SIG-M5 (cell line): ENCODE data around the gene NEUROD6.

Experiments
- DNase-seq: peaks from one replicate; lab custom pipeline; 2025; lab: John Stamatoyannopoulos, UW

Gene NEUROD6

GRCh38 chr7:31333291-31333690 is 7.2 kb downstream of the NEUROD6 start:
- no peak for DNase-seq

- no peak for DNase-seq
These were observed 13.5 kb downstream of the NEUROD6 start for GRCh38 chr7:31327071-31327470.

- no peak for DNase-seq
These were observed 14.1 kb downstream of the NEUROD6 start for GRCh38 chr7:31326416-31326815.

- no peak for DNase-seq
These were observed 17.4 kb downstream of the NEUROD6 start for GRCh38 chr7:31323101-31323500.

DNA sequence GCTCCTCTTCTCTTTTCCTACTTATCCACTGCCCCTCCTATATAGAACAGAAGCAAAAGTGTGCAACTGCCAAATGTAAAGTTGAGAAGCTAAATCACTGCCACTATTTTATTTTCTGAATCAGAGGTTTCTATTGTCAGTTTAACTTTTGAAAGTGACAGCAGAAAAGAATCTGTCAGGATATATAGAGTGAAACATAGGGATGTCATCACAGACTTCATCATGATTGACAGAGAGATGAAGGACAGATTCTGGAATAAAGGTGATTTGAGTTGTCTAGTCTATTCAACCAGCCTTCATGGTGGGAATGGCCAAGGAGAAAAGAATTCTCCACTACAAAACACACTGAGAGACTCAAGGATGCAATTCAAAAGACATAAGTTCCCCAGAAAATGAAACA is 19.9 kb downstream of the NEUROD6 start:
- DNase-seq = no peak

DNA sequence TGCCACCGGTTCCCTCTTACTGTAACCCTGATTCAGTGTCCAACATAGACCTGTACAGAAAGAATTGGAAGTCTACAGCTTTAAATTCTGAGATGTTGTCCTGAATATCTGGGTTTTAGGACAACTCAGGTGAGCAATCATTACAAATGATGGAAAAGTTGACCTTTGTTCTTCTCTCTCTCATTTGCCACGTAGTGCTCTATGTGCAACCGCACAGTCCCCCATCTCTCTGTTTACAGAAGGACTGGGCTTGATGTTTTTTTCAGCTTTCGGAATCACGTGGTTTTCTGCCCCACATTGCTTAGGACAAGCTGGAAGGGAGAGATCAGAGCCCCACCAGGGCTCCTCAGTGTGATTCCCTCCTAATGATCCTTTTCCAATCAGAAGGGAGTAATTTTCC is 22.2 kb downstream of the NEUROD6 start:
- no peak for DNase-seq

DNA sequence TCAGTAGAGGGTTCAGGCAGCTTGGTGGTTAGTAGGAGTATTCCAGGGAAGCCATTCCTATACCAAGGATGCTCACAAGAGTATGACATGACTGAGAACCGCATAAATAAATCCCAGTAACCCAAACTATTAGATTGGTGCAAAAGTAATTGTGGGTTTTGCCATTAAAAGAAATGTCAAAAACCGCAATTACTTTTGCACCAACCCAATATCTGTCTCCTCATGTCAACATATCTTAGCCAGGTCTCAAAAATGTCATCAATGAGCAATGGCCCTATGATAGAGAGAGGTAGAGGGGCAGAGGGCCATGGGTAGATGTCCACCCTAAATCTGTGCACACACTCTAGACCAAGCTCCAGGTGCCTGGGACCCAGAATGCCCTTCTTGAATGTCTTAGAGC is 23.6 kb downstream of the NEUROD6 start:
- no peak for DNase-seq

DNA sequence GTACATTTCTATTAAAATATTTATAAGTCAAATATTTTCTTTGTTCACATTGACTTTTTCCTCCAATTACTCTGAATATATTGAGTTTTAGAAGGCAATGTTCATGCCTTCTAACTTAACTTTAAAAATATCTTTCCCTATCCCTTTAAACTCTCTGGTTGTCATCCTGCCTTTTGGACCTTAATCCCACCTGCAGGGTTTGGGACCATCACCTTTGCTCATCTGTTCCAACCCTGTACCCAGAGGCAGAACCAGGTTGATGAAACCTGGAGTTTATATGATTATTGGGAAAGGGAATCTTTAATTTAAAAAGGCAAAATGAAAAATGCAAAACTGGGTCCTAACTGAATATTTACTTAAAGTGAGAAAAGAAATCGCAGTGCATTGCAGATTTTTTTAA is 24.8 kb downstream of the NEUROD6 start:
- DNase-seq = no peak

DNA sequence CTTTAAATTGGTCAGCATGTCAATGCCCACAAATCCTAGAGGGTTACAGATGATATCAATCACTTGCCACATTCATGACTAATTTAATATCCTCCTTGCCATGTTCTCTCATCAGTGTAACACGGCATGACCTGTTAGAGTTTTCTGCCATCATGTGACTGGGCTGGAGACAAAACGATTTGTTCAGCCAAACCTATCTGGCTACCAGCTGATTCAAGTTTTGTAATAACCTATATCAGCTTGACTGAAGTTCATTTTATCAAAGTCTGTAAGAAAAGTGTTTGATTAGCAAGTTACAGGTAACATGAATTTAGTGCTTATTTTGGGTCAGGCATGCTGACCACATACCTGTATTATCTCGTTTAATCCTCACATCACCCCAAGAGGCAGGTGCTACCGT is 25.7 kb downstream of the NEUROD6 start:
- no peak for DNase-seq

DNA sequence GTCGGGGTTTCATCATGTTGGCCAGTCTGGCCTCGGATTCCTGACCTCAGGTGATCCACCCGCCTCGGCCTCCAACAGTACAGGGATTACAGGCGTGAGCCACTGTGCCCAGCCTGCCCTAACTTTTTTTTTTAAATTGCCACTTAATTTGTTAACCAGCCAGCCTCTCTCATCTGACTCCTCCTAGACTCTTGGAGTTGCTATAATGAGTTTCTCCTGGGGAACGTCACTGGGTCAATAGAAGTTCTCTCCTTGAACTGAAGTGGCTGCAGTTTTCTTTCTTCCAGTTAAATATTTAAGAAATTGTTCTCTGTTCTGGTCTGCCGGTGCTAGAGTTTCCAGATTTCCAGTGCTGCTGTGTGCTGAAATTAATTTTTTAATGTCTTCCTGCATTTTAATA is 27.6 kb downstream of the NEUROD6 start:
- DNase-seq = no peak

GRCh38 chr7:31311552-31311951 is 29.0 kb downstream of the NEUROD6 start:
- DNase-seq = no peak

DNA sequence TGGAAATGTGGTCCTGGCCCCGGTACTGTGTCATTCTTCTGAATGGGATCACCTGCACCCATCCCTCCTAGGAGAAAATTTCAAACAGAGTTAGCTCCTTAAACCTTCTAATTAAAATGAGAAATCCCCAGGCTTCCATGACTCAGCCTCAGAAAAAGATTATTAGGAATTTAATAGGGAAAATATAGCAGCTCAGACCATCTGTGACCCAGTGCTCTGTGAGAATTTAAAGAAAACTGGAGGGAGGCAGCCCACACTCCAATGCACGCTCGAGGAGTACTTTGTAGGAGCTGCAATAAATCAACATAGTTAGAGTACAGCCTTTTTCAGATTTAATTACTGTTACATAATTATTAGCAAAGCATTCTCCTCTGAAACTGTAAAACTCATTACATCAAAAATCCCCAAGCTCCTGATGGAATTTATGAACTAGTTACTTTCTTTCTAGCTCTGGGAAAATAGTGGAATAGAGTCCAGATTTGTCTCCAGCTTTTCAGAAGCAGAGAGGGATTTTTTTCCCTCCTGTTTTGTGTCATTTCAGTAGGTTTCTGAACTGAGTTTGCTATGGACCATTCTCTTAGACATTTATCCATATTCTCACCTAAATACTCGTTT is 30.1 kb downstream of the NEUROD6 start:
- DNase-seq = no peak

DNA sequence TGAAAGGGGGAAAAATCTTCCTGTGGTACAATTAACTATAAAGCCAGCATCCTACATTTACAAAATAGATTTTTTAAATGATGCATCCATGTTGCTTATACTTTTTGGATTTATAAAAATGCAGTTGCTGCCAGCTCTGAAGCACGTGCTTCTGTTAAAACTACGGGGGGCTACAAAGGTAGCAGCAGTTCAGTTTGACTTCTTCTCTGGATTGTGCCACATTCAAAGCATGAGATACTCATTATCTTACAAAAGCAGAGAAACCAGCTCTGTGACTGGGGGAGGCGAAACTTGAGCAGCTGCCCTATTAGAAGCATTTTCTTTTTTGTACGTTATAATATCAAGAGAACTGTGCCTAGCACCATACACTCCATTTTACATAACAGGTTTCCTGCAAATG is 31.1 kb downstream of the NEUROD6 start:
- no peak for DNase-seq

- no peak for DNase-seq
These were observed 31.9 kb downstream of the NEUROD6 start for GRCh38 chr7:31308652-31309051.

DNA sequence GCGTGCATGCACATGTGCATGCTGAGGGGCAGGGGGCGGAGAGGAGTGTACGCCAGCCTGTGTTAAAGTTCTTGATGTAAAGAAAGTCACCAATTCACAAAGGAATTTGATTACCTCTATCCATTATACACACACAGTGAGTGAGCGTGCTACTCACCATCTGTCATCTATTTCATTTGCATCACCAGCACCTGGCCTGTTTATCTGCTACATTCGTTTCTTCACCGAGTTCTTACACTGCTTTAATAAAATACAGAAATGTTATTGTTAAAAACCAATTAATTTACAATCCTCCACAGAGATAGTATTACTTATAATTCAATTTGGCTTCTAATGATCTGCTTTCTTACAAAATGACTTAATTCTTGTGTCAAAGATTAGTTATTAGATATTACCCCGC is 32.6 kb downstream of the NEUROD6 start:
- DNase-seq = no peak

- no peak for DNase-seq
These were observed 35.3 kb downstream of the NEUROD6 start for GRCh38 chr7:31305260-31305659.

DNA sequence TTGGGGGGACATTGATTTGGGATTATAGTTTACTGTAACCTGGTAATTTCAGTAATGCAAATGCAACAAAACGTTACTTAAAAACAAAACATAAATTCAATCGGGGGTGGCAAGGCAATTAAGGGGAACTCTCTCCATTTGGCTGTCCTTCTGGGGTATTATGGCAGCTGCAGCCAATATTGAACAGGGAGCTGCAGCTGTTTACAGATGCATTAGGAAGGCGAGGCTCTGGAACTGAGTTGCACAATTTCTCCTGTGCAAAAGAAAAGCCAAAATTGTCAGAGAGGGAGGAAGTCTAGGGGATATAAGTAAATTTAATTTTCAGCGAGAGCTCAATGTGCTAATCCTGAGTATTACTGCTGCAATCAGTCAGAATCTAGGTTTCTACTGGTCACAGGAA is 36.1 kb downstream of the NEUROD6 start:
- no peak for DNase-seq

DNA sequence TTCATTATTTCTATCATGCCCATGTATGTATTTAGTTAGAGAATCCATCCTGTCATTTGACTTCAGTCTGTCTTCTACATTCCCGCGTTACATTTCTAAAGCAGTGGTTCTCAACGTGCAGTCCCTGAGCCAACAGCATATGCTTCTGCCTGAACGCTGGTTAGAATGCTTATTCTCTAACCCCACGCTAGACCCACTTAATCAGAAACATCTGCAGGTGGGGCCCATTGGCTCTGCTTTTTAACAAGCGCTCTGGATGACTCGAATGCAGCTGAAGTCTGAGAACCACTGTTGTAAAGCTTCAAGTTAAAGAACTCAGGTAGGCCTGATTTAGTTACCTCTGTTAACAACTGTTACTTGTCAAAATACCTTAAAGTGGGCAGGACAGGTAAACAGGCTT is 38.2 kb downstream of the NEUROD6 start:
- no peak for DNase-seq

DNA sequence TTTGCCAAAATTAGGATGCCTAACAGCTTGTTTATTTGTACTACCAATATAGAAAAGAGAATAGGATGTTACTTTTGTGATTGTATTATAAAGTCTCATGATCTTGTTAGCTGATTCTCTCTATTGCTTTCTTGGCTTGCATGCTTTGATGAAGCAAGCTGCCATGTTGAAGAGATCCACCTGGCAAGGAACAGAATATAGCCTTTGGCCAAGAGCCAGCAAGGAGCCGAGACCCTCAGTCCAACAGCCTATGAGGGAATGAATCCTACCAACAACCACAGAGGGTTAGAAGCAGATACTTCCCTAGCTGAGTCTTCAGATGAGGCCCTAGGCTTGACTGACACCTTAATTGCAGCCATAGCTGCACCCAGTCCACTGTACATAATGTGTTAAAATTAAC is 41.2 kb downstream of the NEUROD6 start:
- no peak for DNase-seq

GRCh38 chr7:31290601-31291000 is 49.9 kb downstream of the NEUROD6 start:
- DNase-seq = no peak
